ENCODE results near the gene EBF4.

GRCh38 chr20:2701671-2702081 lies 9.1 kb downstream of the EBF4 start:
- TF ChIP-seq POLR2A (IDR thresholded peaks at IDR 0.05; ENCODE audit: low read length) (no peak), GATA1 (IDR thresholded peaks at IDR 0.05; ENCODE audit: low read depth, low read length) (no peak)
